ENCODE measurements around the gene TAAR9.
"Not testable (repeated sequence)": the region's sequence is repeated elsewhere in the genome, so short reads cannot be mapped to it uniquely, and the experiment has no call there.

TAAR9 gene

GRCh38 chr6:132512638-132513632 is 25.1 kb upstream of the TAAR9 start, which contains the start of gene STX7:
STX7 (minus strand) TSS chr6:132513116; CDS start chr6:132503530, 9,586 bp downstream.
- peak; percentile 90 for FAIRE-seq
- TF ChIP-seq POU2F2 (IDR thresholded peaks at IDR 0.05; ENCODE audit: low read depth, low read length), result no peak
- TF ChIP-seq TAF1 (IDR thresholded peaks at IDR 0.05; ENCODE audit: low read depth, low read length), result peak; percentile 66
- peak; percentile 41; the same call in 1 of the 2 replicates for TF ChIP-seq POLR2AphosphoS5 (IDR thresholded peaks at IDR 0.05; ENCODE audit: low read depth, low read length)
- 0 out of 2 replicates have a peak, but pooled peaks have one; percentile 32 for TF ChIP-seq POLR2A (IDR thresholded peaks at IDR 0.05; ENCODE audit: low read depth, low read length)
- DNase-seq (ENCODE audit: insufficient read length, low spot score), result peak; percentile 74

DNA sequence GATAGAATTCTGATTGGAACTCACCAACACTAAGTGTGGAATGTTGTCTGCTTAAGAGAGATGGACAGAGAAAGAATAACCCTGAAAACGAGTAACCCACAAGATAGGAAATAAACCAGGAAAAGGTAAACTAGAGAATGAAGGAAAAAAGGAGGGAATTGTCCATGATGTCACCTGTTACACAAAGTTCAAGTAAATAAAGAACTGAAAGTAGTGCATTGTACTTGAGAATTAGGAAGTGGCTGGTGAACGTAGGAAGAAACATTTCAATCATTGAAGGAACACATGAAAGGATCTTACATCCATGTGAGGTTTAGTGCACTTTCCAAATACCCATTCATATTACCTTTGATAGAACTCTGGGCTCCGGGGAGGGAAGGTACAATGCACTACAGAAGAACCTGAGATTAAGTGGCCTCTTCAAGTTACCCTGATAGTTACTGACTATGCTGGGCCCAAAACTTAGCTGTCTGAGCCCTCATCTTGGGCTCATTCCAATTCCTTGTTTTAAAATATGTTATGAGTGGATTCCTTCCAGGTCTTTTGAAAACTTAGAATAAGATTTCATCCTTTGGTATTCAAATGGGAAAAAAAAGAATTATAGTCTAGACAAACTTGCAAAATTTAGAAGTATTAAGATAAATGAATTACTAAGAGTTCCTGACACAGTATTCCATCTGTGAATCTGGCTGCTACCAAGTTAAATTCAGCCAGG is 24.1 kb upstream of the TAAR9 start:
- DNase-seq (ENCODE audit: insufficient read length, low spot score), result no peak
- TF ChIP-seq TAF1 (IDR thresholded peaks at IDR 0.05; ENCODE audit: low read depth, low read length) (no peak), SPI1 (IDR thresholded peaks at IDR 0.05; ENCODE audit: low read depth, low read length) (peak; percentile 74), PAX5 (IDR thresholded peaks at IDR 0.05; ENCODE audit: insufficient read depth, low read length, severe bottlenecking) (no peak), POLR2A (IDR thresholded peaks at IDR 0.05; ENCODE audit: low read depth, low read length) (no peak)
- FAIRE-seq, result peak; percentile 73

GRCh38 chr6:132515386-132515785 is 22.7 kb upstream of the TAAR9 start:
- TF ChIP-seq POU2F2 (IDR thresholded peaks at IDR 0.05; ENCODE audit: low read depth, low read length) (no peak), TAF1 (IDR thresholded peaks at IDR 0.05; ENCODE audit: low read depth, low read length) (no peak), POLR2AphosphoS5 (IDR thresholded peaks at IDR 0.05; ENCODE audit: low read depth, low read length) (no peak), PAX5 (IDR thresholded peaks at IDR 0.05; ENCODE audit: insufficient read depth, low read length, severe bottlenecking) (no peak), POLR2A (IDR thresholded peaks at IDR 0.05; ENCODE audit: low read depth, low read length) (no peak), SPI1 (IDR thresholded peaks at IDR 0.05; ENCODE audit: low read depth, low read length) (no peak)
- FAIRE-seq (no peak), DNase-seq (ENCODE audit: insufficient read length, low spot score) (no peak)

GRCh38 chr6:132520953-132521352 is 17.1 kb upstream of the TAAR9 start:
- no peak for FAIRE-seq
- TF ChIP-seq POU2F2 (IDR thresholded peaks at IDR 0.05; ENCODE audit: low read depth, low read length) (no peak), POLR2A (IDR thresholded peaks at IDR 0.05; ENCODE audit: low read depth, low read length) (no peak), TAF1 (IDR thresholded peaks at IDR 0.05; ENCODE audit: low read depth, low read length) (no peak), PAX5 (IDR thresholded peaks at IDR 0.05; ENCODE audit: insufficient read depth, low read length, severe bottlenecking) (no peak), SPI1 (IDR thresholded peaks at IDR 0.05; ENCODE audit: low read depth, low read length) (no peak), POLR2AphosphoS5 (IDR thresholded peaks at IDR 0.05; ENCODE audit: low read depth, low read length) (no peak)
- DNase-seq (ENCODE audit: insufficient read length, low spot score), result no peak

DNA sequence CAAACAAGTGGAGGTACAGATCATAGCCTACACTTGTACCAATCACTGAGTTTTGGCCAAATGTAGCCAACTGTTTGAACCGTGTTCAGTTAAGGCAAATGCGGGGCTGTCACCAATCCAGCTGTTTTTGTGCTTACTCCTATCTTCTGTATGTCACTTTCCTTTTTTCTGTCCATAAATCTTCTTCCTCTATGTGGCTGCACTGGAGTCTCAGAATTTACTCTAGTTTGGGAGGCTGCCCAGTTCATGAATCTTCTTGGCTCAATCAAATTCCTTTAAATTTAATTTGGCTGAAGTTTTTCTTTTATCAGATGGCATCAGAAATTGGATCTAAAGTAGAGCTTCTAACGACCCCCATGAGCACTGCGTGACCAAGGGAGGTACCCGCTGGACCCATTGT is 13.4 kb upstream of the TAAR9 start:
- DNase-seq (ENCODE audit: insufficient read length, low spot score), result no peak
- TF ChIP-seq POU2F2 (IDR thresholded peaks at IDR 0.05; ENCODE audit: low read depth, low read length) (no peak), POLR2A (IDR thresholded peaks at IDR 0.05; ENCODE audit: low read depth, low read length) (no peak), SPI1 (IDR thresholded peaks at IDR 0.05; ENCODE audit: low read depth, low read length) (no peak), TAF1 (IDR thresholded peaks at IDR 0.05; ENCODE audit: low read depth, low read length) (no peak), PAX5 (IDR thresholded peaks at IDR 0.05; ENCODE audit: insufficient read depth, low read length, severe bottlenecking) (no peak), POLR2AphosphoS5 (IDR thresholded peaks at IDR 0.05; ENCODE audit: low read depth, low read length) (no peak)
- no peak for FAIRE-seq

GRCh38 chr6:132525866-132526265 is 12.2 kb upstream of the TAAR9 start:
- no peak for FAIRE-seq
- TF ChIP-seq POLR2A (IDR thresholded peaks at IDR 0.05; ENCODE audit: low read depth, low read length), result no peak
- TF ChIP-seq SPI1 (IDR thresholded peaks at IDR 0.05; ENCODE audit: low read depth, low read length), result no peak
- no peak for TF ChIP-seq TAF1 (IDR thresholded peaks at IDR 0.05; ENCODE audit: low read depth, low read length)
- TF ChIP-seq POU2F2 (IDR thresholded peaks at IDR 0.05; ENCODE audit: low read depth, low read length), result no peak
- no peak for TF ChIP-seq POLR2AphosphoS5 (IDR thresholded peaks at IDR 0.05; ENCODE audit: low read depth, low read length)
- TF ChIP-seq PAX5 (IDR thresholded peaks at IDR 0.05; ENCODE audit: insufficient read depth, low read length, severe bottlenecking), result no peak
- no peak for DNase-seq (ENCODE audit: insufficient read length, low spot score)

GRCh38 chr6:132526461-132526860 is 11.6 kb upstream of the TAAR9 start:
- DNase-seq (ENCODE audit: insufficient read length, low spot score) (no peak), FAIRE-seq (no peak)
- no peak for TF ChIP-seq TAF1 (IDR thresholded peaks at IDR 0.05; ENCODE audit: low read depth, low read length)
- no peak for TF ChIP-seq SPI1 (IDR thresholded peaks at IDR 0.05; ENCODE audit: low read depth, low read length)
- TF ChIP-seq POU2F2 (IDR thresholded peaks at IDR 0.05; ENCODE audit: low read depth, low read length), result no peak
- no peak for TF ChIP-seq POLR2AphosphoS5 (IDR thresholded peaks at IDR 0.05; ENCODE audit: low read depth, low read length)
- no peak for TF ChIP-seq PAX5 (IDR thresholded peaks at IDR 0.05; ENCODE audit: insufficient read depth, low read length, severe bottlenecking)

DNA sequence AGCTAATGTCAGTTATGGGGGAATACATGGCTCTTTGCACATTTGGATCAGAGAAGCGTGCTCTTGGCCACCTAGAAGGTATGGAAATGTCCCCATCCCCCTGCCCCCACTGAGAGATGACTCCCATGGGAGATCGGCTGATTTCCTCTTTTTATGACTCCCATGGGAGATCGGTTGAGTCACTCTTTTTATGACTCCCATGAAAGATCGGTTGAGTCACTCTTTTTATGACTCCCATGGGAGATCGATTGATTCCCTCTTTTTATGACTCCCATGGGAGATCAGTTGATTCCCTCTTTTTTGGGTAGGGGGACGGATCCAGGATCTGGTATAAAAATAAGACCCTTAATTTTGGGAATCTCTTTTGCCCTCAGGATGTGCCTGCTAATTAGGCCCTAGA is 10.3 kb upstream of the TAAR9 start:
- DNase-seq (ENCODE audit: insufficient read length, low spot score), result no peak
- no peak for FAIRE-seq
- TF ChIP-seq POLR2AphosphoS5 (IDR thresholded peaks at IDR 0.05; ENCODE audit: low read depth, low read length) (no peak), POLR2A (IDR thresholded peaks at IDR 0.05; ENCODE audit: low read depth, low read length) (no peak)

- DNase-seq (ENCODE audit: insufficient read length, low spot score) (no peak), FAIRE-seq (peak; percentile 88)
- TF ChIP-seq SPI1 (IDR thresholded peaks at IDR 0.05; ENCODE audit: low read depth, low read length), result no peak
- TF ChIP-seq POLR2A (IDR thresholded peaks at IDR 0.05; ENCODE audit: low read depth, low read length), result no peak
- TF ChIP-seq TAF1 (IDR thresholded peaks at IDR 0.05; ENCODE audit: low read depth, low read length), result no peak
- TF ChIP-seq PAX5 (IDR thresholded peaks at IDR 0.05; ENCODE audit: insufficient read depth, low read length, severe bottlenecking), result no peak
Observed at GRCh38 chr6:132530293-132530974, 7.6 kb upstream of the TAAR9 start.

GRCh38 chr6:132534546-132534945 is 3.5 kb upstream of the TAAR9 start:
- FAIRE-seq; DNase-seq (ENCODE audit: insufficient read length, low spot score): not testable (repeated sequence)
